Measurements from ENCODE around the gene POLR3GL.

Gene POLR3GL

DNA sequence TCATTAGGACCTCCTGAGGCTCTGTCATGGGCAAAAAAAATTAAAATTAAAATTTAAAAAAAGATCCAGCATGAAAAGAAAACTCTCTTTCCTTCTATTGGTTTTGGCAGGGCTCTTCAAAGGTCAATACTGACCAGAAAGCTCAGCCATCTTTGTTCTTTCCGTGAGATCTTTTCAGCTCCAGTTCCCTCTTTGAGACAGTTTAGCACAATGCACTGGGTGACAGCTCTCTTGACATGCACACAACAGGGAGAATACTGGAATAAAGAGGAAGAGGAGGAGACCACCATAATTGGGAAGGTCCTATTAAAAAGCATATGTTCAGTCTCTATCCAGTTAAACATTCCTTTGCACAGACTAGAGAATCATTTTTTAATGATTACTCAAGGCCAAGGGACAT is 13.0 kb upstream of the POLR3GL start:
- DNase-seq = no peak

DNA sequence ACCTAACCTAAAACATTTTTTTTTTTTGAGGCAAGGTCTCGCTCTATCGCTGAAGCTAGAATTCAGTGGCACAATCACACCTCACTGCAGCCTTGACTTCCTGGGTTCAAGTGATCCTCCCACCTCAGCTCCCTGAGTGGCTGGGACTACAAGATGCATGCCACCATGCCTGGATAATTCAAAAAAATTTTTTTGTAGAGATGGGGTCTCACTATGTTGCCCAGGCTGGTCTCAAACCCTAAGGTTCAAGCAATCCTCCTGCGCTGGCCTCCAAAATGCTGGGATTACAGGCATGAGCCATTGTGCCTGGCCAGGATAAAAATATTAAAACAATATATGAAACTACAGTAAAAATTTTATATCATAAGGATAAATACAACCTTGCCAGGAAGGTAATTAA is 11.6 kb upstream of the POLR3GL start:
- no peak for DNase-seq

DNA sequence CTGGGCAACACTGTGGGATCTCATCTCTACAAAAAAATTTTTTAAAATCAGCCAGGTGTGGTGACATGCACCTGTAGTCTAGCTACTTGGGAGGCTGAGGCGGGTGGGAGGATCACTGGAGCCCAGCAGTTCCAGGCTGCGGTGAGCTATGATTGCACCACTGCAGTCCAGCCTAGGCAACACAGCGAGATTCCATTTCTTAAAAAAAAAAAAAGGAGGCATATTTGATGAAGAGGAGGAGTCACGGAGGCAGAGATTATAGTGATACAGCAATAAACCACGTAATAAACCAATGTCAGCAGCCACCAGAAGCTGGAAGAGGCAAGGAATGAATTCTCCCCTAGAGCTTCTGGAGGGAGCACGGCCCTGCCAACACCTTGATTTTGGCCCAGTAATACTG is 10.6 kb upstream of the POLR3GL start:
- no peak for DNase-seq

- no peak for DNase-seq
These were observed 9.1 kb upstream of the POLR3GL start for GRCh38 chr1:145955436-145955835.

DNA sequence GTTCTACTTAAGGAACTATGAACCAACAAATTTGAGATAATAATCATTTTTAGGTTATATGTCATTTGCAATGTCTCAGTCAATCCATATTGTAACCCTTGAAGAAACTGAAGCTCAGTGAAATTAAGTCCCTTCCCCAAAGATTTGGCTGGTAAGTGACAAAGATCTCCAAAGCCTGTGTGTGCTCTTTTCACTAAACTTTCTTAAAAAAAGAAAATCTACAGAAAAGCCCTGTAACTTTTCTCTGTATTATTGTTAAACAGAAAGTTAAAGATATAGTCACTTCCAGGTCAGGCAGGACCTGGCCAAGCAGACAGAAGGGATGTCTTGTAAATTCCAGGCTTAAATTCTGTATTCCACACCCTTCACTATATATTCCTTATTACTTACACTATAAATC is 8.1 kb upstream of the POLR3GL start:
- DNase-seq = no peak

- no peak for DNase-seq
These were observed 7.6 kb upstream of the POLR3GL start for GRCh38 chr1:145956781-145957442.

DNA sequence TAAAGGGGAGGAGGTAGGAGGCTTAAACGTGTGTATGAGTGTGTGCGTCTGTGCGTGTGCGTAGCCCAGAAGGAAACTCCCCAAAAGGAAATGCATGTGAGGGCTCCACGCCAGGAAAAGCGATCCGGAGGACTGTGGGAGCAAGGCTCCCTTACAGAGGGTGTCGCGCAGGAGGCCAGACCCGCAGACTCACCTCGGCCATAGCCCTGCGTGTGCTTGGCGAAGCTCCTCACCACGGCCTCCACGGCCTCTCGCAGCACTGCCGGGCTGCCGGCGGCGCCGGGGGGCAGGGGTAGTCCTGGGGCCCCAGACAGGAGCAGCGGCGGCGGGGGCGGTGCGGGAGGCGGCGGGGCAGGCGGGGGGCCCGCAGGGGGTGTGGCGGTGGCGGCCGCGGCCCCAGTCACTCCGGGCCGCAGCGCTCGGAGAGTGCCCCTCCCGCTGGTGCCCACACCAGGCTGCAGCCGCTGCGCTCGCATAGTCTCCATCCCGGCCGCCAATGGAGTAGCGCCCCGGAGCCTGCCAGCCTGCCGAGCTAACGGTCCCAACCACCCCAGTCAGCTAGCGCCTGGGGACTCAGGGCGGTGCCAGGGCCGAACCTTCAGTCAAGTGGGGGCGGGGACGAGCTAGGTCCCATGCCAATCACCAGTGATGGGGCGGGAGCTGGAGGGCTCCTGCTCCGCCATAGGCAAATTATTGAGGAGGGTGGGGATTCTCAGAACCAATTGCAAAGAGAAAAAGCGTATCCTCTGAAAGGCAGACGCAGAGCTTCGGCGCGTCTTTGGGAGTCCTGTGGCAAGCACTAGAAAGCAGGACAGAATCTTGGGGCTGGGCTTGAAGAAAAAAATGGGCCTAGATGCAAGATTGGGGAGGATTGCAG is 6.8 kb upstream of the POLR3GL start, which contains the start of gene LIX1L:
TSS of gene LIX1L (minus strand) at position 575 of the 877 bp plus-strand sequence. CDS start at position 485, 90 bp downstream.
- DNase-seq = peak; percentile 97

DNA sequence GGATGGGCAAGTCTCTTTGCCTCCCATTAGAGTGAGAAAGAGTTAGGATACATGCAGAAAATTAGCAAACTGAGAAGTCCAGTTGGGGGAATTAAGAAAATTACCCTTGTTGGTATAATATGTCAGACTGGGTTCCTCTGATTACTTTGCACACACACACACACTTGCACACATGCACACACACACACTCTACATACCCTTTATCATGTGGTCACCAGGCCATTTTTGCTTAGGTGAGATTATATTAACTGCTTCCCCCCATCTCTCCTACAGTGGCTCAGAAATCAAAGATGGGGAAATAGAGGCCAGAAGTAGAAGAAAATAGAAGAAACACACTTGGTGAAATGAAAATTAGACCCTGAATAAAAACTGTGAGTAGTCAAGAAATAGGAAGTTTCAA is 5.8 kb upstream of the POLR3GL start:
- DNase-seq = no peak

GRCh38 chr1:145959333-145959732 is 5.2 kb upstream of the POLR3GL start:
- no peak for DNase-seq

- DNase-seq = no peak
These were observed 4.5 kb upstream of the POLR3GL start for GRCh38 chr1:145959957-145960467.

- peak; percentile 46 for DNase-seq
These were observed 3.9 kb upstream of the POLR3GL start for GRCh38 chr1:145960468-145961108.

DNA sequence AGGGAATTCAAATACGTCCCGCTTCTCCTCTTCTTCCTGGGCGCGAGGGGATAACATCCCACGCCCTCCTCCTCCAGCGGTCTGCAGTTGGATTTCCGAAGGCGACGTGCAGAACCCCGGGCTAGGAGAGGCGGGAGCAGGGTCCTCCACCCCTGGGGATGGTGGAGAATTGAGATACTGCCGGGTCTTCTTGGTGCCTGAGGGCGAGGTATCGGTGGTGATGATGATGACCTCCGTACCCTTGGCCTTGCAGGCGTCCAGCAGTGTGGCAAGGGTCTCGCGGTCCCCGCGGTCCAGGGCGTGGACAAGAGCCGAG is 3.4 kb upstream of the POLR3GL start:
- no peak for DNase-seq

DNA sequence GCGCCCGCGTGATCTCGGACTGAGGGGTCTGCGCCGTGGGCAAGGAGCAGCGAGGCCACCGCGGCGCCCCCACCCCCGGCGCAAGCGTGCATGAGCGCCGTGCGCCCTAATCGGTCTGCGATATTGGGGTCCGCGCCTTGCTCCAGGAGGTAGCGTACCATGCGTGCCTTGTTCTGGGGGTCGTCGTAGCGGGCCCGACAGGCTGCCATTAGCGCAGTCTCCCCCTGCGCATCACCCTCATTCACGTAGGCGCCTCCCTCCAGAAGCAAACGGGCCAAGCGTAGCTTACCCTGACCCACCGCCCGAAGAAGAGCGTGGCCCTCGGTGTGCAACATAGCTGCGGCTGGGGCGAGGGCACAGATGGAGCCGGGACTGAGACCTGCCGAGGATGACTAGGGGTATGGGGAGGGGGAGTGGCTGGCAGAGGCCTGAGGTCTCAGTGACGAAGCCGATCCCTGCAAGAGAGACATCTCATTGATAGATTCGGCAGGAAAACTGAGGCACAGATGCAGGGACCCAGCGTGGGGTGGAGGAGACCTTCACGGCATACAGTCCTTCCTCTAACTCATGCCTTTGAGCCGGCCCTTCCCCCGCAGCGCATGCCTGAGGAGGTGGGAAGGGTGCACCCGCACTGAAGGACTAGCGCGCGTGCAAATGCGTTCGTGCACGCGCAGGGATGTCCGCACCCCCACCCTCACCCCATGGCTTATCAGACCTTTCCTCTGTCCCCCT is 2.9 kb upstream of the POLR3GL start:
- DNase-seq = peak; percentile 23

GRCh38 chr1:145962157-145963102 is 2.1 kb upstream of the POLR3GL start:
- no peak for DNase-seq

GRCh38 chr1:145963265-145964019 is 1.0 kb upstream of the POLR3GL start:
- DNase-seq = no peak

- DNase-seq = no peak
These were observed 742 bp downstream of the POLR3GL start for GRCh38 chr1:145965119-145965744.

- DNase-seq = no peak
These were observed 2.8 kb downstream of the POLR3GL start for GRCh38 chr1:145967288-145967687.

DNA sequence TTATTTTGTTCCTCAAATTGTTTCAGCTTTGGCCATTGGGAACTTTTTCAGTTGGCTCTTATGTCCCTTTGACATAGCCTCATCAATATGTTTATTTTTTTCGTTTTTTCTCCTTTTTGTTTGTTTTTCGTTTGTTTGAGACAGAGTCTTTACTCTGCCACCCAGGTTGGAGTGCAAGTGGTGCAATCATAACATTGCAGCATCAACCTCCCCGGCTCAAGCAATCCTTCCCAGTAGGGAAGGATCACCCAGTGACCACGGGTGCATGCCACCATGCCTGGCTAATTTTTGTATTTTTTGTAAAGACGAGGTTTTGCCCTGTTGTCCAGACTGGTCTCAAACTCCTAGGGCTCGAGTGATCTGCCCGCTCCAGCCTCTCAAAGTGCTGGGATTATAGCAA is 8.1 kb downstream of the POLR3GL start:
- no peak for DNase-seq

DNA sequence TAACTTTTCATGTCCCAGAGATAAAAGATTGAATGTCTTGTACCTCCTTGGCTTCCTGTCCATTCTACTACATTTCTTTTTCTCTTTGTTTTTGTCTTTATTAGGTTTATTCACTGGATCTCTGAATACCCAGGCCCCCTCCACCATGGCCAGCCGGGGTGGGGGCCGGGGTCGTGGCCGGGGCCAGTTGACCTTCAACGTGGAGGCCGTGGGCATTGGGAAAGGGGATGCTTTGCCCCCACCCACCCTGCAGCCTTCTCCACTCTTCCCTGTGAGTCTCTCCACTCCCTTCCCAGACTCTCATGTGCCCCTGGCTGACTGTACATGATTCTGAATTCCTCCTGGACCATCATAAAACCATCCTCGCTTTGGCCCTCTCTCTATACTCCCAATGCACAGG is 10.2 kb downstream of the POLR3GL start:
- no peak for DNase-seq

GRCh38 chr1:145975216-145975615 is 10.7 kb downstream of the POLR3GL start:
- no peak for DNase-seq

DNA sequence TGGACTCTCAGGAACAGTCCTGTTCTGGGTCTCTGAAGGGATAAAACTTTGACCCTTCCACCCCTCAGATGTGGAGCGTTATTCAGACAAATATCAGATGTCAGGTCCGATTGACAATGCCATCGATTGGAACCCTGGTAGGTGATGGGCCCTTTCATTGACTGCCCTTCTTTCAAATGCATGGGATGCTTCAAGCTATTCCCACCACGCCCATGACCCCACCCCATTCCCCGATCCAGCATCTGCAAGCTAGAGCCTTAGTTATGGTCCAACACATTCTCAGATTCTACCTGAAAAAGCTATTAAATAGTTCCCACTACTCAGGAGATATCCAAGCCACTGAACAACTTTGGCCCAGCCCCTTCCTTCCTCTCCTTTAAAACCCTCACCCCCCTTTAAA is 12.5 kb downstream of the POLR3GL start:
- DNase-seq = no peak

Data from NCI-H2171 (cell line).